ENCODE data around the gene PARVG.

The PARVG gene

GRCh38 chr22:44197271-44197670 is 16.5 kb downstream of the PARVG start:
- no peak for DNase-seq

- DNase-seq, result no peak
These were observed 18.4 kb downstream of the PARVG start for GRCh38 chr22:44199164-44199563.

GRCh38 chr22:44199866-44200265 is 19.1 kb downstream of the PARVG start:
- DNase-seq, result no peak

GRCh38 chr22:44200451-44200850 is 19.7 kb downstream of the PARVG start:
- DNase-seq, result no peak

GRCh38 chr22:44200855-44201550 is 20.3 kb downstream of the PARVG start:
- DNase-seq, result no peak

- DNase-seq, result no peak
These were observed 20.9 kb downstream of the PARVG start for GRCh38 chr22:44201665-44202064.

GRCh38 chr22:44202261-44202789 is 21.6 kb downstream of the PARVG start:
- no peak for DNase-seq

- DNase-seq, result no peak
These were observed 22.5 kb downstream of the PARVG start for GRCh38 chr22:44203203-44203602.

GRCh38 chr22:44204739-44205515 is 24.2 kb downstream of the PARVG start:
- DNase-seq, result no peak

GRCh38 chr22:44205516-44206329 is 25.0 kb downstream of the PARVG start:
- no peak for DNase-seq

- DNase-seq, result no peak
These were observed 25.6 kb downstream of the PARVG start for GRCh38 chr22:44206330-44206645.

- DNase-seq, result no peak
These were observed 26.0 kb downstream of the PARVG start for GRCh38 chr22:44206696-44207095.

- DNase-seq, result no peak
These were observed 26.7 kb downstream of the PARVG start for GRCh38 chr22:44207173-44207980.

GRCh38 chr22:44207981-44208317 is 27.2 kb downstream of the PARVG start:
- no peak for DNase-seq

GRCh38 chr22:44209343-44209742 is 28.6 kb downstream of the PARVG start:
- DNase-seq, result no peak

GRCh38 chr22:44210722-44211121 is 30.0 kb downstream of the PARVG start:
- no peak for DNase-seq

GRCh38 chr22:44211256-44211945 is 30.7 kb downstream of the PARVG start:
- no peak for DNase-seq

GRCh38 chr22:44211946-44212930 is 31.5 kb downstream of the PARVG start:
- DNase-seq, result no peak

GRCh38 chr22:44212936-44213335 is 32.2 kb downstream of the PARVG start:
- no peak for DNase-seq

GRCh38 chr22:44213489-44214043 is 32.8 kb downstream of the PARVG start:
- no peak for DNase-seq

- no peak for DNase-seq
These were observed 33.5 kb downstream of the PARVG start for GRCh38 chr22:44214187-44214586.

Data from CD4-positive, alpha-beta T cell treated with Interferon gamma for 1 hour (primary cell).